NT2/D1 (cell line): ENCODE data around the gene FBLL1.

Experiments used
- DNase-seq: peaks from one replicate; pipeline ENCODE4 v3.0.0-alpha.2; 2011; ENCODE audit warnings: low read depth, low spot score
- H3K27me3 ChIP-seq: 2 replicates; pipeline ENCODE4 v1.6.0; 2011; ENCODE audit warnings: mild to moderate bottlenecking; ENCODE audit not compliant: insufficient read length, insufficient read depth
- H3K36me3 ChIP-seq: 2 replicates; pipeline ENCODE4 v1.6.1; 2011; ENCODE audit warnings: mild to moderate bottlenecking, low read length, mixed read lengths; ENCODE audit not compliant: insufficient read depth, insufficient read length
- H3K4me1 ChIP-seq: 2 replicates; pipeline ENCODE4 v1.5.1; 2011; ENCODE audit not compliant: insufficient read depth, insufficient read length
- H3K4me3 ChIP-seq: 2 replicates; pipeline ENCODE4 v1.5.1; 2011; ENCODE audit warnings: low read depth; ENCODE audit not compliant: insufficient read length
- H3K9ac ChIP-seq: 2 replicates; pipeline ENCODE4 v1.6.0; 2011; ENCODE audit warnings: low read depth; ENCODE audit not compliant: insufficient read length
- H3K9me3 ChIP-seq: 2 replicates; pipeline ENCODE4 v1.5.1; 2011; ENCODE audit warnings: mild to moderate bottlenecking, low read length; ENCODE audit not compliant: insufficient read depth
- SUZ12 ChIP-seq: IDR thresholded peaks from 2 replicates; pipeline ENCODE4 v1.6.1; 2011; ENCODE audit not compliant: insufficient read length, insufficient read depth; ENCODE audit errors: extremely low read depth
- YY1 ChIP-seq: IDR thresholded peaks from 2 replicates; pipeline ENCODE4 v1.6.1; 2011; ENCODE audit not compliant: insufficient read length, insufficient read depth
- ZNF274 ChIP-seq: IDR thresholded peaks from 2 replicates; pipeline ENCODE4 v1.6.1; 2011; ENCODE audit warnings: mild to moderate bottlenecking, low read depth, low read length

The FBLL1 gene

DNA sequence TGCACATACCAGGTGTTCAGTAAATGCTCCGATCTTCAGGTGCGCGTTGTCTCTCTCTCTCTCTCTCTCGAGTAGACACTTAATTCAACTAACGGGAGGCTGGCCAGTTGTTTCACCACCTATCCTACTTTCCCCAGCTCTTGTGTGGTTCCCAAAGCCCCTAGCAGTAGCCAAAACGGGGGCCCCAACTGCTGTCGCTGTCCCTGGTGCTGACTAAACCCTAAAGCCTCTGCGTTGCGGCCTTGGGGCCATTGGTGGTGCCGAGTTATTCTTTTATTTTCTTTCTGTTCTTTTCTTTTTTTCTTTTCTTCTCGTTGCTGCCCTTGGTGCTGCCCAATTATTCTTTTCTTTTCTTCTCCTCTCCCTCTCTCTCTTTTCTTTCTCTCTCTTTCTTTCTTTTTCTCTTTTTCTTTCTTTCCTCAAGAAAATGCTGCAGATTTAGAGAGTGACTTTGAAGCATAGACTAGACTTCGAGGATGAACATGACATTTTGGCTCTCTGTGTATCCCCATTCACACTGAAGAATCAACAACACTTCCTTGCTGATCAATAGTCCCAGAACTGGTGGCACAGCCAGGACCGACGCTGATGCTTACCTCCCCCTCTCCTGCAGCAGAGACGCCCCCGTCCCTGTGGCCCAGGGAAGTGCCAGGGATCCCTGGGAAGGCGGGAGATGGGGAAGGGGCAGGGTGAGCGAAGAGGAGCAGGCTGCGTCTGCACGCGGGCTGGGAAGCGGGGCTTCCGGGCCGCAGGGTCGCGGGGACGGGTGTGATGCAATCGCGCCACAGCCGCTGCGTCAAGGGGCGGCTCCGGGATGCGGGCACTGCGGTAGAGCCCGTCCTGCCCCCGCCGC, at the start of gene FBLL1:
Gene FBLL1 (plus strand): TSS at position 785 of the 853 bp plus-strand sequence. CDS start 200 bp downstream, outside the sequence.
- no peak for DNase-seq
- Histone ChIP-seq H3K27me3 (peaks cover 10% of the 10 kb centered on the region), H3K4me1 (no peaks in the 10 kb centered on the region), H3K9ac (peak within 1 kb of the TSS; percentile 66), H3K4me3 (peak within 1 kb of the TSS; percentile 30), H3K36me3 (no peaks in the 10 kb centered on the region), H3K9me3 (0 out of 2 replicates have a peak, but pooled peaks cover 5% of the 10 kb centered on the region)
- no peak for TF ChIP-seq ZNF274
- TF ChIP-seq SUZ12: no peak
- no peak for TF ChIP-seq YY1

GRCh38 chr5:168480601-168481000, 48.5 kb upstream of the FBLL1 start:
- no peaks in the 10 kb centered on the region for H3K4me1 ChIP-seq
- H3K36me3 ChIP-seq: no peaks in the 10 kb centered on the region
- no peak for TF ChIP-seq ZNF274
- no peak for TF ChIP-seq SUZ12
- no peak for TF ChIP-seq YY1
- H3K9ac ChIP-seq: no peak overlapping the region
- H3K4me3 ChIP-seq: no peak overlapping the region
- no peak for DNase-seq
- no peaks in the 10 kb centered on the region for H3K9me3 ChIP-seq
- no peaks in the 10 kb centered on the region for H3K27me3 ChIP-seq

GRCh38 chr5:168481330-168481788, 47.7 kb upstream of the FBLL1 start:
- no peak overlapping the region for H3K4me3 ChIP-seq
- no peak for DNase-seq
- H3K36me3 ChIP-seq: no peaks in the 10 kb centered on the region
- H3K27me3 ChIP-seq: no peaks in the 10 kb centered on the region
- no peaks in the 10 kb centered on the region for H3K4me1 ChIP-seq
- H3K9me3 ChIP-seq: no peaks in the 10 kb centered on the region
- no peak overlapping the region for H3K9ac ChIP-seq
- TF ChIP-seq SUZ12 (no peak), ZNF274 (no peak), YY1 (no peak)

GRCh38 chr5:168482361-168482760, 46.7 kb upstream of the FBLL1 start:
- no peaks in the 10 kb centered on the region for H3K4me1 ChIP-seq
- H3K36me3 ChIP-seq: peaks cover under 1% of the 10 kb centered on the region
- no peak overlapping the region for H3K4me3 ChIP-seq
- no peaks in the 10 kb centered on the region for H3K27me3 ChIP-seq
- no peaks in the 10 kb centered on the region for H3K9me3 ChIP-seq
- H3K9ac ChIP-seq: no peak overlapping the region
- TF ChIP-seq SUZ12 (no peak), YY1 (no peak), ZNF274 (no peak)
- no peak for DNase-seq

DNA sequence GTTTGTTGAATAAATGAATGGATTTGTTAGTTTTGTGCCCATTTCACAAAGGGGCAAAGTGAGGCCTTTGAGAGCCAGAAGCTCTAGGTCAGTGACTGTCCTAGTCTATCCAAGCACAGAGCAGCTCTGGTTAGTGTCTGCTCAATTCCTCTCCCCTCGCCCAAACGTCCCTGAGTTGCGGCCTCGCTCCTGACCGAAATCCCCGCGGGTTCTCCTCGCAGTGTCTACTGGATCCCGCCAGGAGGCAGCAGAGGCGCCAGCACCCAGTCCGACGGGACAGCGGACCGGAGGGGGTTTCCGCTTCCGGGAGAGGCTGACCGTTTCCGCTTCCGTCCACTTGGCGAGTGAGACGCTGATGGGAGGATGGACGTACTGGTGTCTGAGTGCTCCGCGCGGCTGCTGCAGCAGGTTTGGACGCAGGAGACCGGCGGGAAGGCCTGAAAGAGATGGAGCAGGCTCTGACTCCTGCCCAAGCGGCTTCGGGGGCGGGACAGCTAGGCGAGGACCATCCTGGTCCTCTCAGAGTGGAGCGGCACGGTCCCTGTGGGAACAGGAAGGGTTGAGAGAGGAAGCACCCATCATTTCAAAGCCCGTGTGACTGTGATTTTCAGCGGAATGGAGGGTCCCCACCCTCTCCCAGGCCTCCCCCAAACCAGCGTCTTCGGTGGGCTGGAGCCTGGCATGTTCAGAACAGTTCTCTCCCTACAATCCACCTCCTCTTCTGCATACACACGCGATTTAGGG, 42.8 kb upstream of the FBLL1 start, which contains the start of gene RARS1:
Gene RARS1 (plus strand): TSS at position 336 of the 744 bp plus-strand sequence. CDS start 28 bp downstream, at position 364.
- H3K4me1 ChIP-seq: no peaks in the 10 kb centered on the region
- TF ChIP-seq SUZ12 (no peak), YY1 (no peak), ZNF274 (no peak)
- no peaks in the 10 kb centered on the region for H3K9me3 ChIP-seq
- H3K27me3 ChIP-seq: no peaks in the 10 kb centered on the region
- peak within 1 kb of the TSS; percentile 96 for H3K9ac ChIP-seq
- peak; percentile 74 for DNase-seq
- peak within 1 kb of the TSS; percentile 97 for H3K4me3 ChIP-seq
- peaks cover 37% of the 10 kb centered on the region for H3K36me3 ChIP-seq

GRCh38 chr5:168489059-168489458, 40.0 kb upstream of the FBLL1 start:
- Histone ChIP-seq H3K9me3 (no peaks in the 10 kb centered on the region), H3K27me3 (no peaks in the 10 kb centered on the region), H3K4me1 (no peaks in the 10 kb centered on the region), H3K36me3 (peaks cover 64% of the 10 kb centered on the region), H3K4me3 (no peak overlapping the region), H3K9ac (no peak overlapping the region)
- no peak for TF ChIP-seq SUZ12
- no peak for TF ChIP-seq ZNF274
- no peak for TF ChIP-seq YY1
- no peak for DNase-seq

- Histone ChIP-seq H3K36me3 (peaks cover 91% of the 10 kb centered on the region), H3K9ac (no peak overlapping the region), H3K4me1 (no peaks in the 10 kb centered on the region), H3K4me3 (no peak overlapping the region), H3K27me3 (no peaks in the 10 kb centered on the region), H3K9me3 (no peaks in the 10 kb centered on the region)
- no peak for DNase-seq
- TF ChIP-seq SUZ12: no peak
- no peak for TF ChIP-seq YY1
- no peak for TF ChIP-seq ZNF274
Measured at GRCh38 chr5:168494057-168494555, 35.0 kb upstream of the FBLL1 start.
